ENCODE measurements around the gene EPHB2.

The EPHB2 gene

GRCh38 chr1:22884806-22885530 is 174.3 kb downstream of the EPHB2 start:
- no peak for DNase-seq (ENCODE audit: low spot score)

GRCh38 chr1:22886211-22886610 is 175.6 kb downstream of the EPHB2 start:
- DNase-seq (ENCODE audit: low spot score): no peak

- no peak for DNase-seq (ENCODE audit: low spot score)
Measured at GRCh38 chr1:22887491-22887890, 176.9 kb downstream of the EPHB2 start.

- no peak for DNase-seq (ENCODE audit: low spot score)
Measured at GRCh38 chr1:22888320-22889075, 177.9 kb downstream of the EPHB2 start.

- peak; percentile 36 for DNase-seq (ENCODE audit: low spot score)
Measured at GRCh38 chr1:22889213-22889827, 178.7 kb downstream of the EPHB2 start.

- no peak for DNase-seq (ENCODE audit: low spot score)
Measured at GRCh38 chr1:22892789-22893188, 182.2 kb downstream of the EPHB2 start.

GRCh38 chr1:22893292-22893691 is 182.7 kb downstream of the EPHB2 start:
- no peak for DNase-seq (ENCODE audit: low spot score)

- DNase-seq (ENCODE audit: low spot score): no peak
Measured at GRCh38 chr1:22895357-22895756, 184.7 kb downstream of the EPHB2 start.

- no peak for DNase-seq (ENCODE audit: low spot score)
Measured at GRCh38 chr1:22896184-22896583, 185.5 kb downstream of the EPHB2 start.

- no peak for DNase-seq (ENCODE audit: low spot score)
Measured at GRCh38 chr1:22900451-22900850, 189.8 kb downstream of the EPHB2 start.

GRCh38 chr1:22903113-22903512 is 192.5 kb downstream of the EPHB2 start:
- DNase-seq (ENCODE audit: low spot score): no peak

- DNase-seq (ENCODE audit: low spot score): no peak
Measured at GRCh38 chr1:22906968-22907367, 196.3 kb downstream of the EPHB2 start.

- no peak for DNase-seq (ENCODE audit: low spot score)
Measured at GRCh38 chr1:22907528-22907927, 196.9 kb downstream of the EPHB2 start.

GRCh38 chr1:22908880-22909426 is 198.3 kb downstream of the EPHB2 start:
- no peak for DNase-seq (ENCODE audit: low spot score)

GRCh38 chr1:22910286-22910685 is 199.6 kb downstream of the EPHB2 start:
- no peak for DNase-seq (ENCODE audit: low spot score)

- DNase-seq (ENCODE audit: low spot score): no peak
Measured at GRCh38 chr1:22910986-22911651, 200.5 kb downstream of the EPHB2 start.

- no peak for DNase-seq (ENCODE audit: low spot score)
Measured at GRCh38 chr1:22912311-22912710, 201.7 kb downstream of the EPHB2 start.

- DNase-seq (ENCODE audit: low spot score): no peak
Measured at GRCh38 chr1:22913421-22914141, 202.9 kb downstream of the EPHB2 start.

- no peak for DNase-seq (ENCODE audit: low spot score)
Measured at GRCh38 chr1:22914156-22914555, 203.5 kb downstream of the EPHB2 start.

- DNase-seq (ENCODE audit: low spot score): no peak
Measured at GRCh38 chr1:22914633-22915217, 204.1 kb downstream of the EPHB2 start.

- no peak for DNase-seq (ENCODE audit: low spot score)
Measured at GRCh38 chr1:22915231-22915630, 204.6 kb downstream of the EPHB2 start.
